HepG2 (cell line): ENCODE measurements around the gene FAM163B. TPM values are rescaled to one million over a fixed set of nuclear protein-coding genes. Genes with fewer than 3 reads are reported as not detected.

Experiments
- AGO1 ChIP-seq: fragments of 200-400 bp; formaldehyde crosslinking; IDR thresholded peaks from 2 replicates; pipeline ENCODE4 v1.6.1; 2017; ENCODE audit warnings: mild to moderate bottlenecking, low read depth, low read length, moderate library complexity; ENCODE audit not compliant: poor library complexity, severe bottlenecking
- FOXK2 ChIP-seq: fragments of 450-650 bp; IDR thresholded peaks from 2 replicates; pipeline ENCODE4 v1.6.1; 2016
- ISL2 ChIP-seq: sonication (generic); formaldehyde crosslinking; IDR thresholded peaks from 2 replicates; pipeline ENCODE4 v1.5.0; 2020; ENCODE audit warnings: missing genetic modification reagents
- JARID2 ChIP-seq: sonication (generic); formaldehyde crosslinking; IDR thresholded peaks from 2 replicates; pipeline ENCODE4 v1.8.1; 2023; ENCODE audit warnings: missing genetic modification reagents, inconsistent platforms; ENCODE audit not compliant: insufficient replicate concordance
- KMT2A ChIP-seq: sonication (generic); formaldehyde crosslinking; IDR thresholded peaks from 2 replicates; pipeline ENCODE4 v1.4.0; 2020; ENCODE audit warnings: missing genetic modification reagents
- LRRFIP1 ChIP-seq: sonication (generic); formaldehyde crosslinking; conservative IDR thresholded peaks from 2 replicates; pipeline ENCODE4 v1.4.0; 2020; ENCODE audit warnings: missing genetic modification reagents
- MZF1 ChIP-seq: sonication (generic); formaldehyde crosslinking; IDR thresholded peaks from 2 replicates; pipeline ENCODE4 v1.8.1; 2023; ENCODE audit warnings: mild to moderate bottlenecking, missing genetic modification reagents, borderline replicate concordance
- NCOR1 ChIP-seq: fragments of 200-600 bp; sonication (generic); IDR thresholded peaks from 2 replicates; pipeline ENCODE4 v1.7.0; 2017; ENCODE audit warnings: antibody characterized with exemption, low read length, borderline replicate concordance
- NFIC ChIP-seq: IDR thresholded peaks from 2 replicates; pipeline ENCODE4 v1.6.1; 2012; ENCODE audit warnings: mild to moderate bottlenecking, low read length, inconsistent platforms
- NR1H2 ChIP-seq: sonication (generic); formaldehyde crosslinking; IDR thresholded peaks from 2 replicates; pipeline ENCODE4 v1.8.1; 2022; ENCODE audit warnings: low read depth, missing genetic modification reagents, borderline replicate concordance
- SRSF9 ChIP-seq: fragments of 200-400 bp; formaldehyde crosslinking; IDR thresholded peaks from 2 replicates; pipeline ENCODE4 v1.6.1; 2018; ENCODE audit warnings: borderline replicate concordance, mild to moderate bottlenecking, low read depth, low read length; ENCODE audit not compliant: insufficient read depth, poor library complexity, severe bottlenecking
- YY1 ChIP-seq: IDR thresholded peaks from 2 replicates; pipeline ENCODE4 v1.6.1; 2011; ENCODE audit warnings: low read length, low read depth, moderate library complexity, mild to moderate bottlenecking; ENCODE audit not compliant: insufficient read depth, insufficient replicate concordance
- ZBTB10 ChIP-seq: sonication (generic); formaldehyde crosslinking; IDR thresholded peaks from 2 replicates; pipeline ENCODE4 v1.4.0; 2020; ENCODE audit warnings: missing genetic modification reagents, borderline replicate concordance
- ZKSCAN5 ChIP-seq: sonication (generic); formaldehyde crosslinking; IDR thresholded peaks from 2 replicates; pipeline ENCODE4 v1.5.1; 2020; ENCODE audit warnings: mild to moderate bottlenecking, missing genetic modification reagents
- ZNF10 ChIP-seq: sonication (generic); formaldehyde crosslinking; IDR thresholded peaks from 2 replicates; pipeline ENCODE4 v1.4.0; 2020; ENCODE audit warnings: mild to moderate bottlenecking, low read depth, missing genetic modification reagents, borderline replicate concordance
- ZNF136 ChIP-seq: sonication (generic); formaldehyde crosslinking; IDR thresholded peaks from 2 replicates; pipeline ENCODE4 v1.8.1; 2022; ENCODE audit warnings: low read depth, mild to moderate bottlenecking, moderate library complexity, missing genetic modification reagents
- ZNF234 ChIP-seq: sonication (generic); formaldehyde crosslinking; conservative IDR thresholded peaks from 2 replicates; pipeline ENCODE4 v1.5.1; 2020; ENCODE audit warnings: mild to moderate bottlenecking, missing genetic modification reagents
- ZNF280D ChIP-seq: sonication (generic); formaldehyde crosslinking; IDR thresholded peaks from 2 replicates; pipeline ENCODE4 v1.5.1; 2020; ENCODE audit warnings: mild to moderate bottlenecking, missing genetic modification reagents
- ZNF343 ChIP-seq: sonication (generic); formaldehyde crosslinking; IDR thresholded peaks from 2 replicates; pipeline ENCODE4 v1.4.0; 2020; ENCODE audit warnings: mild to moderate bottlenecking, missing genetic modification reagents
- ZNF430 ChIP-seq: sonication (generic); formaldehyde crosslinking; IDR thresholded peaks from 2 replicates; pipeline ENCODE4 v1.9.0; 2021; ENCODE audit warnings: mild to moderate bottlenecking, missing genetic modification reagents
- ZNF580 ChIP-seq: IDR thresholded peaks from 2 replicates; pipeline ENCODE4 v1.6.1; 2016; ENCODE audit warnings: low read depth, borderline replicate concordance
- polyA plus RNA-seq, 8 experiments: library from polyadenylated mRNA; depleted of rRNA in 3 of 8; stranded (reverse) in 7 of 8; unstranded in 1 of 8; fragments of >200 nt; fragmentation: Illumina TruSeq in 4 of 8; extraction: Trizol in 4 of 8; gene quantifications; 2 replicates each; pipeline versions ENCODE4 v1.2.1 to v1.2.3, GENCODE V29; 2011 to 2016; ENCODE audit warnings: low read depth in 4 of 8, missing spikeins in 1 of 8, mixed read lengths in 1 of 8; ENCODE audit not compliant: insufficient read depth in 1 of 8
- total RNA-seq, 5 experiments: library from RNA; depleted of rRNA; stranded (reverse); fragments of >200 nt; fragmentation: Illumina TruSeq; extraction: Trizol; gene quantifications; 2 replicates each; pipeline ENCODE4 v1.2.3, GENCODE V29; 2016; ENCODE audit warnings: low read depth in 1 of 5

The FAM163B gene
- total and polyA plus RNA-seq, 2 of the 13 experiments (the other 11 are each of a cell fraction or from before 2014, with no cell fraction given): not detected

GRCh38 chr9:133609311-133610098 lies at the start of gene FAM163B (continued):
- peak; percentile 54; the same call in 1 of the 2 replicates for TF ChIP-seq ZNF430 (CRISPR knock-in tag)
- TF ChIP-seq ZNF580 (CRISPR knock-in tag): 0 out of 2 replicates have a peak, but pooled peaks have one; percentile 52
- TF ChIP-seq ZNF136 (CRISPR knock-in tag): no peak
- no peak for TF ChIP-seq AGO1
- TF ChIP-seq ZBTB10 (CRISPR knock-in tag): no peak
- TF ChIP-seq NCOR1: no peak
- no peak for TF ChIP-seq NR1H2 (CRISPR knock-in tag)
- no peak for TF ChIP-seq MZF1 (CRISPR knock-in tag)
- TF ChIP-seq JARID2: no peak
- no peak for TF ChIP-seq KMT2A (CRISPR knock-in tag)
- no peak for TF ChIP-seq YY1
- no peak for TF ChIP-seq ZNF10 (CRISPR knock-in tag)
- TF ChIP-seq SRSF9: no peak
- TF ChIP-seq ISL2 (CRISPR knock-in tag): peak; percentile 46; the same call in 1 of the 2 replicates
- no peak for TF ChIP-seq LRRFIP1
- no peak for TF ChIP-seq NFIC
- TF ChIP-seq ZKSCAN5: no peak
- no peak for TF ChIP-seq FOXK2
- TF ChIP-seq ZNF234 (CRISPR knock-in tag): no peak
- TF ChIP-seq ZNF280D (CRISPR knock-in tag): no peak
- TF ChIP-seq ZNF343 (CRISPR knock-in tag): no peak
